ENCODE data around the gene PRR15.

The PRR15 gene

DNA sequence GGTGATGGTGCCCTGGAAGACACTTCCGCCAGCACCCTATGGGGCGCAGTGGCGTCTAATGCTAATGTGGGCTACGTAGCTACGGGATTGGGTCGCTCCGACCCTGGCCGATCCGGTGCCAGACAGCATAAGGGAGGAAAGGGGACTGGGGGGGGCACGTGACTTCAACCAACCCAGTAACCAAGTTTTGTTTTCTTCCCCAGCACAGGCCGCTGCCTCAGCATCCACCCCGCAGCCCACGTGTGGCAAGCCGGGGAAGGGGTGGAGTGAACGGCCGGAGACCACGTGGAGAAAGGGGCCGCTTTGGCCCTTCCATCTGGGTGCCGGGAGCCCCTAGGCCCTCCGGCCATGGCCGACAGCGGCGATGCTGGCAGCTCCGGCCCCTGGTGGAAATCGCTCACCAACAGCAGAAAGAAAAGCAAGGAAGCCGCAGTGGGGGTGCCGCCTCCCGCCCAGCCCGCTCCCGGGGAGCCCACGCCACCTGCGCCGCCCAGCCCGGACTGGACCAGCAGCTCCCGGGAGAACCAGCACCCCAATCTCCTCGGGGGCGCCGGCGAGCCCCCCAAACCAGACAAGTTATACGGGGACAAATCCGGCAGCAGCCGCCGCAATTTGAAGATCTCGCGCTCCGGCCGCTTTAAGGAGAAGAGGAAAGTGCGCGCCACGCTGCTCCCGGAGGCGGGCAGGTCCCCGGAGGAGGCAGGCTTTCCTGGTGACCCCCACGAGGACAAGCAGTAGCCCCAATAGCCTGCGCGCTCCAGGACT lies 2.5 kb downstream of the PRR15 start:
- DNase-seq (ENCODE audit: extremely low spot score), result no peak
- ChIA-PET POLR2A (no interaction called here), CTCF (no interaction called here)
- no peak for TF ChIP-seq CTCF (IDR thresholded peaks at IDR 0.05; ENCODE audit: control extremely low read depth, extremely low read depth, low read depth, missing control alignments)

DNA sequence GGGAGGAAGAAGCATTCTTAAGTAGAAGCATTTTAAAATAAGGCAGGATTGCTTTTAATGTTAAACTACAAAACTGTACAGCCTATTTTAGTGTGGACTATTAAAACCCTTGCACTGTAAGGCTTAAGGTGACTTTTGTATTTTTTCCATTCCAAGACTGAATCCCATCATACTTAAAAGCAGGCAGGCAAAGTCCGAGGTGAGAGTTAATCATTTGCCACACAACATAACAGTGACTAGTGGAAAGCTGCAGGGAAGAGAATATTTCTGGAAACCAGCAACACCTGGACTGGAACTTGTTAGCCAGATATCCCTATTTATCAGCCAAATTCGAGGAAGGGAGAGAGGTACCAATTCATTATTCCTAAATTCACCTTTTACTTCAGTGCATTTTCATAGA lies 3.5 kb downstream of the PRR15 start:
- CTCF ChIA-PET, result interaction anchor here (1.0 kb wide), 1 partner anchor 19 kb away, joined by 3 read pairs; no protein-coding TSS in a partner anchor
- DNase-seq (ENCODE audit: extremely low spot score), result no peak
- POLR2A ChIA-PET, result no interaction called here
- TF ChIP-seq CTCF (IDR thresholded peaks at IDR 0.05; ENCODE audit: control extremely low read depth, extremely low read depth, low read depth, missing control alignments), result no peak

- no peak for TF ChIP-seq CTCF (IDR thresholded peaks at IDR 0.05; ENCODE audit: control extremely low read depth, extremely low read depth, low read depth, missing control alignments)
- CTCF ChIA-PET, result no interaction called here
- POLR2A ChIA-PET, result no interaction called here
- no peak for DNase-seq (ENCODE audit: extremely low spot score)
Measured at GRCh38 chr7:29569648-29570047, 6.0 kb downstream of the PRR15 start.

DNA sequence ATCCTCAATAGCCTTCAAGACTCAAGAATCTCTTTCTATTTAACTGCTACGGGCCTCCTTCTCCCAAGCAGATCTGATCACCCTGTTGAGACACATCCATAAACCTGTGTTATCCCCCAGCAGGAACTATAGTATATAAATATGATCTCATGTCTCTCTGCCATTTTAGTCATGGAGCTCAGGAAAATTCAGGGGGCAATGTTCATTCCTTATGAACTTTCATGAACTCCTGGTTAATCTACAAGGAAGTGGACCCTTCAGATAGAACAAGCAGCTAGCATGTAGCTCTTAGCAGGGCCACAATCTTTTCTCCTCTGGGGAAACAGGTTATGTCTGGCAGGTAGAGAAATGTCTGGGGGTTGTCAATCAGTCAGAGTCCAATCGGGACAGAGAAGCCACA lies 8.9 kb downstream of the PRR15 start:
- POLR2A ChIA-PET, result no interaction called here
- no peak for DNase-seq (ENCODE audit: extremely low spot score)
- CTCF ChIA-PET, result interaction anchor here (2.0 kb wide), 1 partner anchor 16 kb away, joined by 6 read pairs; no protein-coding TSS in a partner anchor
- no peak for TF ChIP-seq CTCF (IDR thresholded peaks at IDR 0.05; ENCODE audit: control extremely low read depth, extremely low read depth, low read depth, missing control alignments)

DNA sequence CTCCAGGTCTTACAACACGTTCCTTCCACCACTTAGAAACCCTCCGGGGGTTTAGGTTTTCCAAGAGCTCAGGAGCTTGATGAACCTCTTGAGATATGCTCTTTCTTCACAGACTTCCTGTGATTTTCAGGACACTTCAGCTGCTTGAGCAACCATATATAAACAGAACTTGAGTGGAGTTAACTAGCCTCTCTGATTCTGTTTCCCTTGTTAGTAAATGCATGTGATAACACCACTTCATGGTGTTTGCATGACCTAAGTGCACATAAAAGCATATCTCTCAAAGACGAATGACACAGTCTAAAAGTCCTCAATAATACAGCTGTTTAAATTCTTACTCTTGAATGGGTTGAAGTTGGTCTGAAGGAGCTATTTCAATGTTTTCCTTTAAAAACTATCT lies 9.9 kb downstream of the PRR15 start:
- ChIA-PET POLR2A (no interaction called here), CTCF (interaction anchor here (1.2 kb wide), 1 partner anchor 19 kb away, joined by 3 read pairs; no protein-coding TSS in a partner anchor)
- no peak for TF ChIP-seq CTCF (IDR thresholded peaks at IDR 0.05; ENCODE audit: control extremely low read depth, extremely low read depth, low read depth, missing control alignments)

DNA sequence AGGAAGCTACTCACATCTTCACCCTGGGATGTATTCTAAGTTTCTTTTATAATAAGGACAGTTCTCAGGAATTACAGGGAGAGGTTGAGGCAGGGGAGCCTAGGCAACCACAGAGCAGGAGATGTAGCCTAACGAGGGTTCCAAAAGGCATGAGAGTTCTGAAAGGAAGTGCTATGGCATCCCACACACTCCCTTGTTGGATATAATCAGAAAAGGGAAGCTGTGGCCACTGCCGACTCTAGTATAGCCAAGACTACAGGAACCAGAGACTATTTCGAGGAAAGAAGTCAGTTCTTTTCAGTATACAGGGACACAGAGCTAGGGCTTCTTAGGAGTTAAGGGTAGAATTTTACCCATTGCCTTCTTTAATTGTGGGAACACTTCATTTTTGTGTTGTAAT lies 11.0 kb downstream of the PRR15 start:
- POLR2A ChIA-PET, result no interaction called here
- no peak for TF ChIP-seq CTCF (IDR thresholded peaks at IDR 0.05; ENCODE audit: control extremely low read depth, extremely low read depth, low read depth, missing control alignments)
- CTCF ChIA-PET, result interaction anchor here (1.2 to 1.3 kb wide), 2 partner anchors 14 to 18 kb away, joined by 3 read pairs; no protein-coding TSS in a partner anchor
- DNase-seq (ENCODE audit: extremely low spot score), result no peak

More for the DNA sequence above, 9.9 kb downstream of the PRR15 start:
- no peak for DNase-seq (ENCODE audit: extremely low spot score)

Measured in GM10248 (cell line).